ENCODE measurements around the gene RNF5. TPM values are rescaled to one million over a fixed set of nuclear protein-coding genes. Genes with fewer than 3 reads are reported as not detected.

Gene RNF5
- total and polyA plus RNA-seq, 9 of the 15 experiments (the other 6 are each of a cell fraction or from before 2014, with no cell fraction given), result 62.2 to 245 (median 129) TPM

GRCh38 chr6:32203426-32204267 lies 25.4 kb downstream of the RNF5 start:
- no peak for TF ChIP-seq HMG20B (CRISPR knock-in tag; IDR thresholded peaks at IDR 0.05)
- no peak for TF ChIP-seq ZNF586 (CRISPR knock-in tag; conservative IDR thresholded peaks at IDR 0.05)
- 0 out of 2 replicates have a peak, but pooled peaks have one; percentile 4 for TF ChIP-seq NFIC (IDR thresholded peaks at IDR 0.05)
- TF ChIP-seq JUND (IDR thresholded peaks at IDR 0.05; ENCODE audit: borderline replicate concordance, low read depth, low read length), result no peak
- no peak for TF ChIP-seq JUND (tag; IDR thresholded peaks at IDR 0.05; ENCODE audit: borderline replicate concordance, low read depth, low read length)
- no peak for TF ChIP-seq BRF2 (IDR thresholded peaks at IDR 0.05; ENCODE audit: borderline replicate concordance, insufficient read depth, insufficient read length)
- TF ChIP-seq POLR2B (IDR thresholded peaks at IDR 0.05; ENCODE audit: low read depth, partially characterized antibody), result no peak
- no peak for TF ChIP-seq ETV6 (IDR thresholded peaks at IDR 0.05; ENCODE audit: borderline replicate concordance in 1 of 2, low read depth in 2 of 2, low read length in 1 of 2)
- TF ChIP-seq ETV6 (CRISPR knock-in tag; IDR thresholded peaks at IDR 0.05; ENCODE audit: borderline replicate concordance), result no peak
- TF ChIP-seq SP2 (IDR thresholded peaks at IDR 0.05; ENCODE audit: extremely low read depth, low read depth, low read length, poor library complexity, severe bottlenecking), result no peak
- TF ChIP-seq SNIP1 (IDR thresholded peaks at IDR 0.05; ENCODE audit: low read depth), result no peak
- POLR2A ChIA-PET, result interaction anchor here (0.5 to 1.9 kb wide), 6 partner anchors 8 to 76 kb away, joined by 3 to 10 read pairs (median 4); partner anchors contain the start of genes ATF6B and PBX2
- no peak for FAIRE-seq

More at GRCh38 chr6:32203426-32204267, 25.4 kb downstream of the RNF5 start:
- Histone ChIP-seq H3K9me3 (replicated peaks; ENCODE audit: control insufficient read depth, insufficient read depth, low read depth, low read length) (no peaks in the 10 kb centered on the region), H3K4me2 (ENCODE audit: insufficient read depth, low read length) (no peak overlapping the region), H2AFZ (ENCODE audit: low read depth, low read length) (no peak overlapping the region), H3K4me3 (no peak overlapping the region), H3K79me2 (ENCODE audit: control insufficient read depth, insufficient read depth, low read length) (no peaks in the 10 kb centered on the region), H3K36me3 (ENCODE audit: control insufficient read depth, insufficient read depth, low read length) (no peaks in the 10 kb centered on the region), H3K27ac (ENCODE audit: extremely low read depth, low read depth, low read length) (no peak overlapping the region), H3K9me1 (ENCODE audit: control insufficient read depth, insufficient read depth, low read length) (no peaks in the 10 kb centered on the region), H3K9ac (ENCODE audit: insufficient read depth in 1 of 2, low read depth in 2 of 2, low read length in 2 of 2) (peak overlapping the region in 1 of 2 experiments; percentile 37; a peak in 2 of 4 replicates), H3K4me1 (replicated peaks in 1 of 2; ENCODE audit: control insufficient read depth in 2 of 2, insufficient read depth in 2 of 2, low read length in 2 of 2) (peaks cover 3 to 18% of the 10 kb centered on the region in 2 experiments; a peak in 3 of 5 replicates), H4K20me1 (replicated peaks; ENCODE audit: control insufficient read depth, insufficient read depth, low read length) (no peaks in the 10 kb centered on the region), H3K27me3 (ENCODE audit: control insufficient read depth in 2 of 2, insufficient read depth in 2 of 2, low read length in 2 of 2) (peaks cover 10 to 12% of the 10 kb centered on the region in 2 experiments; a peak in 4 of 5 replicates)
- DNase-seq (ENCODE audit: extremely low read depth in 1 of 4, low spot score in 3 of 4) (no peak), ATAC-seq (no peak)
- 7% methylated on average over 9 of the region's 9 CpGs for WGBS (ENCODE audit: insufficient coverage, low coverage, missing lambda C conversion rate)
- CTCF ChIA-PET (ENCODE audit: low intra/inter-chr PET ratio), result no interaction called here
- in situ Hi-C loops (cut with MboI), result no loop called here
- intact Hi-C loops (cut with micrococcal nuclease), result no loop called here
- no TSS peak for BruUV-seq (replicated peaks)

All from K562 (cell line).